HG03095 (cell line): ENCODE measurements around the gene ZBTB8OS.
"Not testable (repeated sequence)": the region's sequence is repeated elsewhere in the genome, so short reads cannot be mapped to it uniquely, and the experiment has no call there.

Experiments
- ATAC-seq: cut with Tn5 transposase; IDR thresholded peaks from one replicate; pipeline ENCODE4 v1.9.1; 2021; ENCODE audit warnings: moderate library complexity; ENCODE audit not compliant: unreplicated experiment

Gene ZBTB8OS

DNA sequence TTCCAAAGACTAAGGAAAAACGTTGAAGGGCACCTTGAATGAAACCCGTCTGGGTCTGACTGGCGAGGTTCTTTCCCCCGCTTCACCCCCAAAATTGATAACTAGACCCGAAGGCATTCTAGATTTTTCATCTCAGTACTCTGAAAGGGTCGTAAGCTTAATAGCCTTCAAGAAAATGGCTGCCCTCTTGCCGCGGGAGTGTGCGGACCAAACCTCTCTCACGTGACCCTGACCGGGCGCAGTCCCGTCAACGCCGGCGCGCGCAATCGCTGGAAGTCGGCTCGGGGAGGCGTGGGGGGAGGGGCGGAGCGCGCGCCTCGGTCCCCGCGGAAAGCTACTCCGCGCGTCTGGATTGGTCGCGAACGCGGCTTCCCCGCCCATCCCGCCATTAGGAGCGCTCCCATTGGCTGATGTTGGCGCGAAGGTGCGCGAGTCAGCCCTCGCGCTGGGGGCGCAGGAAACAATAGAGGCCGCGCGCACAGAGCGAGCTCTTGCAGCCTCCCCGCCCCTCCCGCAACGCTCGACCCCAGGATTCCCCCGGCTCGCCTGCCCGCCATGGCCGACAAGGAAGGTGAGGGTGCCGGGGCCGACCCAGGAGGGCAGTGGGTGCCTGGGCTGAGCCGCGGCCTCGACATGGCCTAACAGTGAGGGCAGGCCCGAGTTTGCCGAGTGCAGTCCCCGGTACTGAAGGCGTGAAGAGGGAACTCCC lies 556 bp upstream of the ZBTB8OS start, which contains the start of gene RBBP4:
RBBP4 (plus strand) TSS at position 457 of the 709 bp plus-strand sequence; CDS start at position 556, 99 bp downstream.
- ATAC-seq = peak; percentile 70

DNA sequence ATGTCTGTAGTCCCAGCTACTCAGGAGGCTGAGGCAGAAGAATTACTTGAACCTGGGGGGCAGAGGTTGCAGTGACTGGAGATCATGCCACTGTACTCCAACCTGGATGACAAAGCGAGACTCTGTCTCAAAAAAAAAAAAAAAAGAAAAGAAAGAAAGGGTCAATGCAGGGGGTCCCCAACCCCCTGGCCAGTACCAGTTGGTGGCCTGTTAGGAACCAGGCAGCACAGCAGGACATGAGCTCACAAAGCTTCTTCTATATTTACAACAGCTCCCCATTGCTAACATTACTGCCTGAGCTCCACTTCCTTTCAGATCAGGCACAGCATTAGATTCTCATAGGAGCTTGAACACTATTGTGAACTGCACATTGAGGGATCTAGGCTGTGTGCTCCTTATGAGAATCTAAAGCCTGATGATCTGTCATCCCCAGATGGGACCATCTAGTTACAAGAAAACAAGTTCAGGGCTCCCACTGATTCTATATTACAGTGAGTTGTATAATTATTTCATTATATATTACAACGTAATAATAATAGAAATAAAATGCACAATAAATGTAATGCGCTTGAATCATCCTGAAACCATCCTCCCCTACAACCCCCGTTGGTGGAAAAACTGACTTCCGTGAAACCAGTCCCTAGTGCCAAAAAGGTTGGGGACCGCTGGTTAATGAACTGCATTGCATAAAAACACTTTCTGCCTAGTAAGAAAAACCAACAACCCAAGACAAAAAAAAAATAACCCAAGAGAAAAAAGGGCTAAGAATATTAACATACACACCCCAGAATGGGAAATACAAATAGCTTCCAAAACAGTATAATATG lies 2.8 kb downstream of the ZBTB8OS start:
- no peak for ATAC-seq

DNA sequence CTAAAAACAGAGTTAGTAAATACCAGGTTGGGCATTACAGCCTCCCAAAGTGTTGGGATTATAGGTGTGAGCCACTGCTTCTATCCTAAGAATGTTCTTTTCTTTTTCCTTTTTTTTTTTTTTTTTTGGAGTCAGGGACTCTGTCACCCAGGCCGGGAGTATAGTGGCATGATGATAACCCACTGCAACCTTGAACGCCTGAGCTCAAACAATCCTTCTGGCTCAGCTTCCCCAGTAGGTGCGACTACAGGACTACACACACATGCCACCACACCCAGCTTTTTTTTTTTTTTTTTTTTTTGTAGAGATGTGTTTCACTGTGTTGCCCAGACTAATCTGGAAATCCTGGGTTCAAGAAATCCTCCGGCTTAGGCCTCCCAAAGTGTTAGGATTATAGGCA lies 5.9 kb downstream of the ZBTB8OS start:
- ATAC-seq = no peak

DNA sequence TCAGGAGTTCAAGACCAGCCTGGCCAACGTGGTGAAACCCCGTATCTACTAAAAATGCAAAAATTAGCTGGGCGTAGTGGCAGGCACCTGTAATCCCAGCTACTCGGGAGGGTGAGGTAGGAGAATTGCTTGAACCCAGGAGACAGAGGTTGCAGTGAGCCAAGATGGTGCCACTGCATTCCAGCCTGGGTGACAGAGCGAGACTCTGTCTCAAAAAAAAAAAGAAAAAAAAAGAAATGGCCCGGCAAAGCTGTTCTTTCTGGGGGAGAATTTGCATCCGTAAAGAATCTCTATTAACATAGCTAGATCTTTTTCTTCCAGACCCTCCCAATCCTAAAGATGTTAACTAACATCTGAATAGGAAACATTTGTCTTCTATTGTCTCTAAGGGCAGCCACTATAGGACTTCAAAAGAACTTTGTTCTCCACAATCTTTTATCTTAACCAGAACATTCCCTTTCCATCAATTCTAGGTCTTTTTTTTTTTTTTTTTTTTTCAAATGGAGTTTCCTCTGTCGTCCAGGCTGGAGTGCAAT lies 8.0 kb downstream of the ZBTB8OS start:
- not testable (repeated sequence) for ATAC-seq

DNA sequence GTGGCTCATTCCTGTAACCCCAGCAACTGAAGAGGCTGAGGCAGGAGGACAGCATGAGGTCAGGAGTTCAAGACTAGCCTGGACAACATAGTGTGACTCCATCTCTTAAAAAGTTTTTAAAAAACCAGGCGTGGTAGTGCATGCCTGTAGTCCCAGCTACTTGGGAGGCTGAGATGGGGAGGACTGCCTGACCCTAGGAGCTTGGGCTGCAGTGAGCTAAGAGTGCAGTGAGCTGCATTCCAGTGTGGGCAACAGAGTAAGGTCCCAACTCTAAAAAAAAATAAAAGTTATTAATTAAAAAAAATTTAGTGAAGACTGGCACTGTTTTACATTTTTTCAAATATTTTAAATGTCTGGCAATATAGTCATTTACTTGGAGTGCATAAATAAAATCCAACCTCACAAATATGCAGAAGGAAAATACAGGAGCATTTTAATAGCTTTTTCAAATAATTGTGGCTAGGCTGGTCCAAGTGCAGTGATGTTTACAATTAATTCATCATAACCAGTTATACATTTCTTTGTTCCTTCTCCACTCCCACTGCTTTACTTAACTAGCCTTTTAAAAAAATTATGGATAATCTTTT lies 10.8 kb downstream of the ZBTB8OS start:
- ATAC-seq = no peak

DNA sequence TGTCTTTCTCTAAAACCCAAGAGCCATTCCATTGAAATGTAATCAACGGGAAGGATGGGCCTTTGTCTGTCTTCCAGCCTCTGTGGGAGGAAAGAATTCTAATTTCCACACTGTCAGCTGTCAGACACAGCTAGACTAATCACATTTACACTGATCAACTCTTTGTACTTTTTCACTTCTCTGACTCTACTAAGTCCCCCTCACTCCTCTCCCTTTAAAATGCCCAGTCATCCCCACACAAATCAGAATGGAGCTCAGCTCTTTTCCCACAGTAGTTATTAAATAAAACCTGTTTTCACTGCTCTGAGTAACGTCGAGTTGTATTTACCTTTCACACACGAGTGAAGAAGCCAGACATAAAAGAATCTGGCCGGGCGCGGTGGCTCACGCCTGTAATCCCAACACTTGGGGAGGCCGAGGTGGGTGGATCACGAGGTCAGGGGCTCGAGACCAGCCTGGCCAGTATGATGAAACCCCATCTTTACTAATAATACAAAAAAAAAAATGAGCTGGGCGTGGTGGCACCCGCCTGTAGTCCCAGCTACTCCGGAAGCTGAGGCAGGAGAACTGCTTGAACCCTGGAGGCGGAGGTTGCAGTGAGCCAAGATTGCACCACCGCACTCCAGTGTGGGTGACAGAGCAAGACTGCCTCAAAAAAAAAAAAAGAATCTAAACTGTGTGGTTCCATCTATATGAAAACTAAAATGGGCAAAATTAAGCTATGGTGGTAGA lies 13.3 kb downstream of the ZBTB8OS start:
- no peak for ATAC-seq

DNA sequence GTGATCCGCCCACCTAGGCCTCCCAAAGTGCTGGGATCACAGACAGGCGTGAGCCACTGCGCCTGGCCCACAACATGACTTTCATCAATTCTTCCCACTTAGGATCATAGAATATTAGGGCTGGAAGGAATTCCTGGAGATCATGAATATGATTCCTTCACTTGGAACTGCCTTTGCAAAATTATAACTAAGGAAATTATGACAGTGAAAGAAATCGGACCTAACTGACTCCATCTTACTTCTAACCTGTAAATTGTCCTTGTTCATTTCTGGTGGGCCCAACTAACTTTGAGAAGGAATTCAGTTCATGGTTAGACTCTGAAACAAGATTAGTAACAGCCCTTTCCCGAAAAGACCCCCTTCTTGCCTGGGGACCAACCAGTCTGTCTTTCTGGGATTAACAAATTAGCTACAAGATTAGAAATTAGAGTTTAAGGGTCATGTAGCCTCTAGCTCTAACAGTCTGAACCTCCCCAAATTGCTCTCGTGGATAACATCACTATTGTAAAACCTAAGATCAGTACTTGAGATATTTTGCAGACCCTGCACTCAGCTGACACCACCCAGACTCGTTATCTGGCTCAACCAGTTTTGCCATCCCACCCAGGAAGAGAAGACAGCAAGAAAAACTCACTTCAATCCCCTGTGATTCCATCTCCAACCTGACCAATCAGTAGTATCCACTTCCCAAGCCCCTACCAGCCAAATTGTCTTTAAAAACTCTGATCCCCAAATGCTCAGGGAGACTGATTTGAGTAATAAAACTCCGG lies 14.7 kb downstream of the ZBTB8OS start:
- ATAC-seq = no peak

DNA sequence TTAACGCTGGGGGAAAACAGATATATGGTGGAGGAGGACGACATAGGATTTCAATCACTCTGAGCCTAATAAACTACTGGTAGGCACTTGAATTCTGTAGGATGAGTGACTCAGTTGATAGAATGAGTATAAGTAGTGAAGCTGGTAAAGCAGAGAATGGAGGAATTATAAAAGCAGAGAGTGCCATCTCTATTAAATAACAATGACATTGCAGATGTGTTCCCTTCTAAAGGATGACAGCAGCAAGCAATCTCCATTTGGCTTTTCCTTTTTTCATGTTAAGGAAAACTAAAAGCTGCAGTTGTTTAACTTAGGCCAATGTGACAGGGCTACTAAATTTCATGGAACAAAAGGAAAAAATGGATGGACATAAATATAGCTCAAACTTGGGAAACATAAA lies 17.5 kb downstream of the ZBTB8OS start:
- ATAC-seq = no peak

DNA sequence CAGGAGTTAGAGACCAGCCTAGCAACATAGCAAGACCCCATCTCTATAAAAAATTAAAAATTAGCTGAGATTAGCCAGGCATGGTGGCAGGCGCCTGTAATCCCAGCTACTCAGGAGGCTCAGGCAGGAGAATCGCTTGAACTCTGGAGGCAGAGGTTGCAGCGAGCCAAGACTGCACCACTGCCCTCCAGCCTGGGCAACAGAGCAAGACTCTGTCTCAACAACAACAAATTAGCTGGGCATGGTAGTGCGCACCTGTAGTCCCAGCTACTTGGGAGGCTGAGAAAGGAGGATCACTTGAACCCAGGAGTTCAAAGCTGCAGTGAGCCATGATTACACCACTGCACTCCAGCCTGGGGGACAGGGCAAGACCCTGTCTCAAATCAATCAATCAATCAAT lies 20.2 kb downstream of the ZBTB8OS start:
- ATAC-seq = not testable (repeated sequence)

DNA sequence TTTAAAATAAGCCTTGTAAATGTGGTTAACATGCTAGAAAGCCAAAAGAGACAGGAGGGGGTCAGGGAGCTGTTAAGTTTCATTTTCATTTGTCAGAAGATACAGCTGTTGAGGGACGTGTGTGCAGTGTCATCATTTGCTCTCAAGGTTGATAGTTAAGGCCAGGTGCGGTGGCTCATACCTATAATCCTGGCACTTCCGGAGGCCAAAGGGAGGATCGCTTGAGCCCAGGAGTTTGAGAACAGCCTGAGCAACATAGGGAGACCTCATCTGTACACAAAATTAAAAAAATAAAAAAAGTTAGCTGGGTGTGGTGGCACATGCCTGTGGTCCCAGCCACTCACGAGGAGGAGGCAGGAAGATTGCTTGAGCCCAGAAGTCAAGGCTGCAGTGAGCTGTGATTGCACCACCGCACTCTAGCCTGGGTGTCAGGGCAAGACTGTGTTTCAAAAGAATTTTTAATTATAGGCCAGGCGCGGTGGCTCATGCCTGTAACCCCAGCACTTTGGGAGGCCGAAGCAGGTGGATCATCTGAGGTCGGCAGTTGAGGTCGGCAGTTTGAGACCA lies 22.7 kb downstream of the ZBTB8OS start:
- ATAC-seq = peak; percentile 52

DNA sequence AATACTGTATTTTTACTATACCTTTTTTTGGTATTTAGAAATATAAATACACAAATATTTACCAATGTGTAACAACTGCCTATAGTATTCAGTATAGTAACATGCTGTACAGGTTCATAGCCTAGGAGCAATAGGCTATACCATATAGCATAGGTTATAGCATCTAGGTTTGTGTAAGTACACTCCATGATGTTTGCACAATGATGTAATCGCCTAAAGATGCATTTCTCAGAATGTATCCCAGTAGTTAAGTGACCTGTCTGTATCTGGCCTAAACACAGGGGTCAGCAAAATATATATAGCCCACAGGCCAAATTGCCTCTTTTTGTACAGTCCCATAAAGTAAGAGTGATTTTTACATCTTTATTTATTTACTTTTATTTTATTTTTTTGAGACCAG lies 24.2 kb downstream of the ZBTB8OS start:
- ATAC-seq = no peak

DNA sequence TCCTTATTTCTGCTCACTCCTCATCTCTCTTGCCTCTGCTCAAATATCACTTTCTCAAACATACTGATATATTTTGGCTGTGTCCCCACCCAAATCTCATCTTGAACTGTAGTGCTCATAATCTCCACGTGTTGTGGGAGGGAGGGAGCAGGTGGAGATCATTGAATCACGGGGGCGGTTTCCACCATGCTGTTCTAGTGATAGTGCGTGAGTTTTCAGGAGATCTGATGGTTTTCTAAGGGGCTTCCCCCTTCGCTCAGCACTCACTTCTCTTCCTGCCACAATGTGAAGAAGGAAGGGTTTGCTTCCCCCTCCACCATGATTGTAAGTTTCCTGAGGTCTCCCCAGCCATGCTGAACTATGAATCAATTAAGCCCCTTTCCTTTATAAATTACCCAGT lies 26.6 kb downstream of the ZBTB8OS start:
- ATAC-seq = no peak

DNA sequence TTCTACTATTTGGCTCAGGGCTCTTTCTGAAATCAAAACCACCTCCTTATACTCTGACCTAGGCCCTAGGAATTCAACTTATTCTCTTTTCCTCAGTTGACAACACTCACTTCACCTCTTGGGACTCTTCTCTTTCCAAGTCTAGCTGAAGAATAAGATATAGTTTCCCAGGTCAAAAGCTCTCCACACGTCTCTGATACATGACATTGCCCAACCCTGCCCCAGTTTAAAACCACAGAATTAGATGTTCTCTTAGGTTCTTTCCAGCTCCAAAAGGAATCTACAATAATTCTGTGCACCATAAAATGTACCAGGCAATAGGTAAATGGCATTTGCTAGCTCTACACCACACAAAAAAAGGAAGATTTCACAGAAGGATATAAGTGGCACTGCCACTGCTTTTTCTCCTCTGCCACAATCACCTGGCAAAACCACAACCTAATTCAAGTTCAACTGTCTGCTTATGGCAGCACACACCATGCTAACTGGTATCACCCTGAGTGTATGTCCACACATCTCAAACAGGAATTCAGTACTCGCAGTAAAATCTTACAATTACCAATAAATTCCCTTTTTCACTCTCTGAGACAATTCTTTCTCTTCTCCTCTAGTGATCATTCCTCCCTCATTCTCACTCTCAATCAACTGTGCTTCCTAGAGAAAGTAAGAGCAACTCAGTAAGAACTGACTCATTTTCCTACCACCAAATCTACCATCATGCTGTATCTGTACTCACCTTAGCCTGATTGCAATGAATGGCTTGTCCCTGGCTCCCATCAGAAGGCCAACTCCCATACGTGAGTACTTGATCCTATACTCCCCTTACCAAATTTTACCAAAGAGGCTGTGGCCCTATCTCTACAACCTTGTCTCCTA lies 27.3 kb downstream of the ZBTB8OS start:
- ATAC-seq = no peak

DNA sequence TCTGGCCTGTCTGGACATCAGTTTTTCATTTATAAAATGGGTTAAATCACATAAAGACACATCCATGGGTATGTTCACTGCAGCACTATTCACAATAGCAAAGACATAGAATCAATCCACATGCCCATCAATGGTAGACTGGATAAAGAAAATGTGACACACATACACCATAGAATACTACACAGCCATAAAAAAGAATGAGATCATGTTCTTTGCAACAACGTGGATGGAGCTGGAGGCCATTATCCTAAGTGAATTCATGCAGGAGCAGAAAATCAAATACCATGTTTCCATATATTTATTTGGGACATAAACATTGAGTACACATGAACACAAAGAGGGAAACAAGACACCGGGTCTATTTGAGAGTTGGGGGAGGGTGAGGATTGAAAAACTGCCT lies 28.1 kb downstream of the ZBTB8OS start:
- no peak for ATAC-seq

DNA sequence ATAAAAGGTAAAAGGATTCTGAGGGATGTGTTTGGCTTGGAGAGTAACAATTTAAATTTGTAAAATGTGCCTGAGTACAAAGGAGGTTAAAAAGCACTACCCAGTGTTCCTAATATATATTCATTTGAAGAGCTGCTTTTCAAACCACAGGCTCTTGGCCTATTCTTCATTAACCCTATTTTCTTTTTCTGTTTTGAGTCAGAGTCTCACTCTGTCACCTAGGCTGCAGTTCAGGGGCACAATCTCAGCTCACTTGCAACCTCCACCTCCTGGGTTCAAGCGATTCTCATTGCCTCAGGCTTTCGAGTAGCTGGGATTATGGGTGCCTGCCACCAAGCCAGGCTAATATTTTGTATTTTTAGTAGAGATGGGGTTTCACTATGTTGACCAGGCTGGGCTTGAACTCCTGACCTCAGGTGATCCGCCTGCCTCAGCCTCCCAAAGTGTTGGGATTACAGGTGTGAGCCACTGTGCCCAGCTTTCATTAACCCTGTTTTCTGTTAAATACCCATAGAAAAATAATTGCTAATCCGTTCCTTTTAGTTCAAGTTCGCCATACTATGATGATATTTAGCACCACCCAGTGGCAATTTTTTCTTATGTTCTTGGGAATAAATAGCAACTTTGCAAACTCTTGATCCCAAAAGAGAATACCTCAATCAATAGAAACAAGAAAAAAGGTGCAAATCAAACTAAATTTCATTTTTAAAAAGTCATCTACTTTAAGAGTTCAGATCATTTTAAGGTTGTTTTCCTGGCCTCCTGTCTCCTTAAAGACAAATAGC lies 30.5 kb downstream of the ZBTB8OS start:
- peak; percentile 71 for ATAC-seq

DNA sequence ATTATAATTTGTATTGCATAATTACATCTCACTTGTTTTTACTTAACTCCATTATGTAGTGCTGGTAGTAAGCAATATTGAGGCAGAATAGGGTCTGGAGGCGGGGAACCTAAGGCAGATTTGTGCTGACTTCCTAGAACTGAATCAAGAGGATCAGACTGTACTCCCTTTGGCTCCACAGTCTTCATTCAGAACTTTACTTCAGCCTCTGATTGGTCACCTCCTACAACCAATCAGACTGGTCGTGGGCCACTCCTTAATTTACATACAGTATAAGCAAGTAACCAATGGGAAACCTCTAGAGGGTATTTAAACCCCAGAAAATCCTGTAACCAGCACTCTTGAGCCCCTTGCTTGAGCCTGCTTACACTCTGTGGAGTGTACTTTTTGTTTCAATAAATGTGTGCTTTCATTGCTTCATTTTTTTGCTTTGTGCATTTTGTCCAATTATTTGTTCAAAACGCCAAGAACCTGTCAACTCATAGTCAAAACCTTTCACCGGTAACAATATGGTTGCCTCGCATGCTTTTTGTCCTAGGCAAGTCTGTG lies 31.6 kb downstream of the ZBTB8OS start:
- no peak for ATAC-seq

DNA sequence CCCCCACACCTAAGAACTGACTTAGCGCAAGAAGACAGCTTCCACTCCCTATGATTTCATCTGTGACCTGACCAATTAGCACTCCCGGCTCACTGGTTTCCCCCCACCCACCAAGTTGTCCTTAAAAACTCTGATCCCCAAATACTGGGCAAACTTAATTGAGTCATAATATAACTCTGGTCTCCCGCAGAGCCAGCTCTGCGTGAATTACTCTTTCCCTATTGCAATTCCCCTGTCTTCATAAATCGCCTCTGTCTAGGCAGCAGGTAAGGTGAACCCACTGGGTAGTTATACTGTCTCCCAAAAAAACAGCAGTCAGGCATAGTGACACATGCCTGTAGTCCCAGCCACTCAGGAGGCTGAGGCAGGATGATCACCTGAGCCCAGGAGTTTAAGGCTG lies 36.9 kb downstream of the ZBTB8OS start:
- no peak for ATAC-seq
